Gastrocnemius medialis (tissue), 4 donors: ENCODE data around the gene NGRN.

Source experiments
- CTCF ChIP-seq, 5 experiments: fragments of 450-650 bp in 3 of 5; fragments of 200-600 bp in 2 of 5; sonication (generic) in 2 of 5; IDR thresholded peaks in 4 of 5; conservative IDR thresholded peaks in 1 of 5; 1 replicate in 4 of 5; 2 replicates in 1 of 5; pipeline ENCODE4 v1.5.1; 2016 to 2019; ENCODE audit warnings: antibody characterized with exemption in 5 of 5, mild to moderate bottlenecking in 3 of 5, moderate library complexity in 3 of 5
- POLR2A ChIP-seq, 2 donors: fragments of 450-650 bp; IDR thresholded peaks; one replicate each; pipeline ENCODE4 v1.6.1; 2017; ENCODE audit warnings: antibody characterized with exemption in 2 of 2, mild to moderate bottlenecking in 2 of 2, moderate library complexity in 2 of 2

- TF ChIP-seq CTCF (IDR thresholded peaks at IDR 0.05 in 4 of 5, conservative IDR thresholded peaks at IDR 0.05 in 1 of 5) (no peak), POLR2A (IDR thresholded peaks at IDR 0.05) (no peak)
Measured at GRCh38 chr15:90300541-90300940, 35.1 kb downstream of the NGRN start.
